ENCODE results near the gene EARS2.

The EARS2 gene

GRCh38 chr16:23521965-23522364, 35.2 kb downstream of the EARS2 start:
- no peak for DNase-seq (ENCODE audit: low read depth)
- TF ChIP-seq CTCF (IDR thresholded peaks at IDR 0.05; ENCODE audit: control insufficient read depth, insufficient read depth, low read depth, low read length, missing control alignments): no peak
- no peak overlapping the region for H3K4me3 ChIP-seq (ENCODE audit: control insufficient read depth, low read depth, low read length)

DNA sequence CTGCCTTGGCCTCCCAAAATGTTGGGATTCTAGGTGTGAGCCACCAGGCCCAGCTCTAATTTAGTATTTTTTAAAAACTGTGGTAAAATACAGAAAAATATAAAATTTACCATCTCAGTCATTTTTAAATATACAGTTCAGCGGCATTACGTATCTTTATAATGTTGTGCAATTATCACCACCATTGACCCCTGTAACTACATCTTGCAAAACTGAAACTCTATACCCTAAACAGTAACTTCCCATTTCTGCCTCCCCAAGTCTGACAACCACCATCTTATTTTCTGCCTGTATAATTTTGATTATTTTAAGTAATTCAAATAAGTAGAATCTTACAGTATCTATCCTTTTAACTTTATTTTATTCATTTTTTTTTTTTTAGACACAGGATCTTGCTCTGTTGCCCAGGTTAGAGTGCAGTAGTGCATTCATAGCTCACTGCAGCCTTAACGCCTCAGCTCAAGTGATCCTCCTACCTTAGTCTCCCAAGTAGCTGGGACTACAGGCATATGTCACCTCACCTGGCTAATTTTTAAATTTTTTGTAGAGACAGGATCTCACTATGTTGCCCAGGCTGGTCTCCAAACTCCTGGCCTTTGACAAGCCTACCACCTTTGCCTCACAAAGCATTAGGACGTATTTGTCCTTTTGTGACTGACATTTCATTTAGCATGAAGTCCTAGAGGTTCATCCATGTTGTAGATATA, 36.0 kb downstream of the EARS2 start:
- no peak for DNase-seq (ENCODE audit: low read depth)
- no peak for TF ChIP-seq CTCF (IDR thresholded peaks at IDR 0.05; ENCODE audit: control insufficient read depth, insufficient read depth, low read depth, low read length, missing control alignments)
- no peak overlapping the region for H3K4me3 ChIP-seq (ENCODE audit: control insufficient read depth, low read depth, low read length)

GRCh38 chr16:23520500-23520899, 36.6 kb downstream of the EARS2 start:
- DNase-seq (ENCODE audit: low read depth): no peak
- no peak for TF ChIP-seq CTCF (IDR thresholded peaks at IDR 0.05; ENCODE audit: control insufficient read depth, insufficient read depth, low read depth, low read length, missing control alignments)
- no peak overlapping the region for H3K4me3 ChIP-seq (ENCODE audit: control insufficient read depth, low read depth, low read length)

DNA sequence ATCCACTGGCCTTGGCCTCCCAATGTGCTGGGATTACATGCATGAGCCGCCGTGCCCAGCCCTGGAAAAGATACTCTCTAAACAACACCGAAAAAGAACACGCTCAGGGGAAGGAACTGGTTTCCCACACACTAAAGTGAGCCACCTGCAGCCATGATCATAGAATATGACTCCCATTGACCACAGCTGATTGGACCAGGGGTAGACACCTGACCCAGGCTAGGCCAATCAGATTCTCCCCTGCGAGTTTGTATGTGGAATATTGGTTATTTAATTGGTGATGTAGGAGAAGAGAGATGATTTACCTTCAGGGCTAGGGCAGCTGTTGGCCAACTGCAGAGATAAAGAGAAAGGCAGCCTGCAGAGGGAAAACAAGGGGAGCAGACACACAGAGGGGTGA, 37.9 kb downstream of the EARS2 start:
- DNase-seq (ENCODE audit: low read depth): no peak
- no peak overlapping the region for H3K4me3 ChIP-seq (ENCODE audit: control insufficient read depth, low read depth, low read length)
- no peak for TF ChIP-seq CTCF (IDR thresholded peaks at IDR 0.05; ENCODE audit: control insufficient read depth, insufficient read depth, low read depth, low read length, missing control alignments)

GRCh38 chr16:23518435-23518891, 38.7 kb downstream of the EARS2 start:
- no peak overlapping the region for H3K4me3 ChIP-seq (ENCODE audit: control insufficient read depth, low read depth, low read length)
- DNase-seq (ENCODE audit: low read depth): no peak
- no peak for TF ChIP-seq CTCF (IDR thresholded peaks at IDR 0.05; ENCODE audit: control insufficient read depth, insufficient read depth, low read depth, low read length, missing control alignments)

DNA sequence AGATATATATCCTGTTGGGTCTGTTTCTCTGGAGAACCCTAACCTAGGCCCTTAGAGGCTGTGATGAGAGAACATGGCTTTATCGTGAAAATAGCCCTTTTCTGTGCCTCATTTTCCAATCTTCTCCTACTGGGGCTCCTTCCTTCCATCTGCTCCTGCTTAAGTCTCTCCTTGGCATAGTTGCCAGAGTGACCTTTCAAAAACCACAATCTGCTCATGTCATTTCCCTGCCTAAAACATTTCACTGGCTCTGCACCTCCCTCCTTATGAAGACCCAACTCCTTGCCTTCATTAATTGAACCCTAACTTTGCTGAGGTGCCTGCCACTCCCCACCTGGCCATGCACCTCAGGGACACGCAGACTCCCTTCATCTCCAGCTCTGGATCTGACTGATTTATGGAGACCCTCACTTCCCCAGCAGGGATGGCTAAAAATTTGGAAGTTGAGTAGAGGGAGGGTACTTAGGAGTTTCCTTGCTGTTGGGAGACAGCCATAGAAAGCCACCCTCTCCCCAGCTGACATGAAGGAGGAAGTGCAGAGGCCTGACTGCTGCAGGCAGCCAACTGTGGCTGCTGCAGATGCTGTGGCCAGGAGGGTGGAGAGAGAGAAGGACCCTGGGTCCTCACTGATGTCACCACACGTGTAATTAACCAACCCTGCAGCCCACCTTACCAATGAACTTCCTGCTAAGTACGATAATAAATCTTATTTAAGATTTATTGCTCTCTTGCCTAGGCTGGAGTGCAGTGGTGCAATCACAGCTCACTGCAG, 40.6 kb downstream of the EARS2 start:
- DNase-seq (ENCODE audit: low read depth): no peak
- TF ChIP-seq CTCF (IDR thresholded peaks at IDR 0.05; ENCODE audit: control insufficient read depth, insufficient read depth, low read depth, low read length, missing control alignments): no peak
- no peak overlapping the region for H3K4me3 ChIP-seq (ENCODE audit: control insufficient read depth, low read depth, low read length)

All from AG09309 (cell line).